ENCODE measurements around the gene LRRC75A.

DNA sequence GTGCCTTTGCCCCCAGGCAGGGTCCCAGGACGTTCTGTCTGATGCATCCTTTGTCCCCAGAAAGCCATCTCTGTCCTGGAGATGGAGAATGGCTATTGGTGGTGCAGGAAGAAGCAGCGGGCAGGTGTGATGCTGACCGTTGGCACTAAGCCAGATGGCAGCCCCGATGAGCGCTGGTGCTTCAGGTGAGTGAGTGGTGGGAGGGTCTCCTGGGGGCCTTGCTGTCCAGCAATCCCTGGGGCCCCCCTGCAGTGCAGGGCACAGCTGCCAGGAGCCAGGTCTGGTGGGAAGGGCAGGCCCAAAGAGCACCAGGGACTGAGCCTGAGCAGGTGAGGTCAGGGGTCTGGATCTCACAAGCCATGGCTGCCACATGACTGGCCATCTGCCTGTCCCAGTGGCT is 58.5 kb downstream of the LRRC75A start:
- TF ChIP-seq, protein P1, sequence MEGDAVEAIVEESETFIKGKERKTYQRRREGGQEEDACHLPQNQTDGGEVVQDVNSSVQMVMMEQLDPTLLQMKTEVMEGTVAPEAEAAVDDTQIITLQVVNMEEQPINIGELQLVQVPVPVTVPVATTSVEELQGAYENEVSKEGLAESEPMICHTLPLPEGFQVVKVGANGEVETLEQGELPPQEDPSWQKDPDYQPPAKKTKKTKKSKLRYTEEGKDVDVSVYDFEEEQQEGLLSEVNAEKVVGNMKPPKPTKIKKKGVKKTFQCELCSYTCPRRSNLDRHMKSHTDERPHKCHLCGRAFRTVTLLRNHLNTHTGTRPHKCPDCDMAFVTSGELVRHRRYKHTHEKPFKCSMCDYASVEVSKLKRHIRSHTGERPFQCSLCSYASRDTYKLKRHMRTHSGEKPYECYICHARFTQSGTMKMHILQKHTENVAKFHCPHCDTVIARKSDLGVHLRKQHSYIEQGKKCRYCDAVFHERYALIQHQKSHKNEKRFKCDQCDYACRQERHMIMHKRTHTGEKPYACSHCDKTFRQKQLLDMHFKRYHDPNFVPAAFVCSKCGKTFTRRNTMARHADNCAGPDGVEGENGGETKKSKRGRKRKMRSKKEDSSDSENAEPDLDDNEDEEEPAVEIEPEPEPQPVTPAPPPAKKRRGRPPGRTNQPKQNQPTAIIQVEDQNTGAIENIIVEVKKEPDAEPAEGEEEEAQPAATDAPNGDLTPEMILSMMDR (IDR thresholded peaks at IDR 0.05; ENCODE audit: borderline replicate concordance, extremely low read depth, low read length, poor library complexity, severe bottlenecking) = no peak
- TF ChIP-seq EZH2 (IDR thresholded peaks at IDR 0.05; ENCODE audit: borderline replicate concordance, low read depth, low read length, severe bottlenecking) = no peak
